ENCODE results near the gene CD300LD. TPM values are rescaled to one million over a fixed set of nuclear protein-coding genes. Genes with fewer than 3 reads are reported as not detected.

CD300LD gene
- polyA plus RNA-seq, 1 donor from 2014 or later = not detected

DNA sequence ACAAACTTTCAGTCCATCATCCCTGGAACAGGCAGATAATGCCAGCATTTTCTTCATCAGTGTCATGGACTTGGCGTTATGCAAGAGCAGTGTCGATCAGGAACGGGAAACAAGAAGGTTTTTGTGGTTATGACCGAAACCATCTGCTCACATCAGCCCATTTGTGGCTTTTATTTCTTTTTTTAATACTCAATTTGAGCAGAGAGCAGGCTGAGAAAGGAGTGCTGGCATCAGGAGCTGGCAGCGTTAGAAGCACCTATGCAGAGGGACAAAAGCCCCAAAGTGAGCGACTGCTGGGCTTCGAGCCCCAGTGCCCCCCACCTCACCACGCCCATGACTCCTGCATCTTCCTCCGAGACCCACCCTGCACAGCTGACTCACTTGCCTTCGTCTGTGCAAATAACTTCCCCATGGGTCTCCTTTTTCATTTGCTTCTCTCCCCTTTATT is 47.6 kb upstream of the CD300LD start:
- no peak for TF ChIP-seq SMC3 (conservative IDR thresholded peaks at IDR 0.05; ENCODE audit: poor library complexity)
- no peak for TF ChIP-seq EP300 (conservative IDR thresholded peaks at IDR 0.05; ENCODE audit: poor library complexity, severe bottlenecking)
- no peak for TF ChIP-seq MXI1 (conservative IDR thresholded peaks at IDR 0.05; ENCODE audit: poor library complexity, severe bottlenecking)
- TF ChIP-seq POLR2AphosphoS5 (IDR thresholded peaks at IDR 0.05) = no peak
- no peak for TF ChIP-seq EZH2 (IDR thresholded peaks at IDR 0.05; ENCODE audit: borderline replicate concordance, insufficient read depth, low read length, poor library complexity, severe bottlenecking)
- TF ChIP-seq, protein P1, sequence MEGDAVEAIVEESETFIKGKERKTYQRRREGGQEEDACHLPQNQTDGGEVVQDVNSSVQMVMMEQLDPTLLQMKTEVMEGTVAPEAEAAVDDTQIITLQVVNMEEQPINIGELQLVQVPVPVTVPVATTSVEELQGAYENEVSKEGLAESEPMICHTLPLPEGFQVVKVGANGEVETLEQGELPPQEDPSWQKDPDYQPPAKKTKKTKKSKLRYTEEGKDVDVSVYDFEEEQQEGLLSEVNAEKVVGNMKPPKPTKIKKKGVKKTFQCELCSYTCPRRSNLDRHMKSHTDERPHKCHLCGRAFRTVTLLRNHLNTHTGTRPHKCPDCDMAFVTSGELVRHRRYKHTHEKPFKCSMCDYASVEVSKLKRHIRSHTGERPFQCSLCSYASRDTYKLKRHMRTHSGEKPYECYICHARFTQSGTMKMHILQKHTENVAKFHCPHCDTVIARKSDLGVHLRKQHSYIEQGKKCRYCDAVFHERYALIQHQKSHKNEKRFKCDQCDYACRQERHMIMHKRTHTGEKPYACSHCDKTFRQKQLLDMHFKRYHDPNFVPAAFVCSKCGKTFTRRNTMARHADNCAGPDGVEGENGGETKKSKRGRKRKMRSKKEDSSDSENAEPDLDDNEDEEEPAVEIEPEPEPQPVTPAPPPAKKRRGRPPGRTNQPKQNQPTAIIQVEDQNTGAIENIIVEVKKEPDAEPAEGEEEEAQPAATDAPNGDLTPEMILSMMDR (IDR thresholded peaks at IDR 0.05; ENCODE audit: poor library complexity, severe bottlenecking) = no peak
- TF ChIP-seq, protein P2, sequence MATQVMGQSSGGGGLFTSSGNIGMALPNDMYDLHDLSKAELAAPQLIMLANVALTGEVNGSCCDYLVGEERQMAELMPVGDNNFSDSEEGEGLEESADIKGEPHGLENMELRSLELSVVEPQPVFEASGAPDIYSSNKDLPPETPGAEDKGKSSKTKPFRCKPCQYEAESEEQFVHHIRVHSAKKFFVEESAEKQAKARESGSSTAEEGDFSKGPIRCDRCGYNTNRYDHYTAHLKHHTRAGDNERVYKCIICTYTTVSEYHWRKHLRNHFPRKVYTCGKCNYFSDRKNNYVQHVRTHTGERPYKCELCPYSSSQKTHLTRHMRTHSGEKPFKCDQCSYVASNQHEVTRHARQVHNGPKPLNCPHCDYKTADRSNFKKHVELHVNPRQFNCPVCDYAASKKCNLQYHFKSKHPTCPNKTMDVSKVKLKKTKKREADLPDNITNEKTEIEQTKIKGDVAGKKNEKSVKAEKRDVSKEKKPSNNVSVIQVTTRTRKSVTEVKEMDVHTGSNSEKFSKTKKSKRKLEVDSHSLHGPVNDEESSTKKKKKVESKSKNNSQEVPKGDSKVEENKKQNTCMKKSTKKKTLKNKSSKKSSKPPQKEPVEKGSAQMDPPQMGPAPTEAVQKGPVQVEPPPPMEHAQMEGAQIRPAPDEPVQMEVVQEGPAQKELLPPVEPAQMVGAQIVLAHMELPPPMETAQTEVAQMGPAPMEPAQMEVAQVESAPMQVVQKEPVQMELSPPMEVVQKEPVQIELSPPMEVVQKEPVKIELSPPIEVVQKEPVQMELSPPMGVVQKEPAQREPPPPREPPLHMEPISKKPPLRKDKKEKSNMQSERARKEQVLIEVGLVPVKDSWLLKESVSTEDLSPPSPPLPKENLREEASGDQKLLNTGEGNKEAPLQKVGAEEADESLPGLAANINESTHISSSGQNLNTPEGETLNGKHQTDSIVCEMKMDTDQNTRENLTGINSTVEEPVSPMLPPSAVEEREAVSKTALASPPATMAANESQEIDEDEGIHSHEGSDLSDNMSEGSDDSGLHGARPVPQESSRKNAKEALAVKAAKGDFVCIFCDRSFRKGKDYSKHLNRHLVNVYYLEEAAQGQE (IDR thresholded peaks at IDR 0.05; ENCODE audit: borderline replicate concordance) = no peak
- no peak for TF ChIP-seq RAD21 (conservative IDR thresholded peaks at IDR 0.05)
- TF ChIP-seq TAF1 (IDR thresholded peaks at IDR 0.05; ENCODE audit: low read depth) = no peak
- no peaks in the 10 kb centered on the region for H3K79me2 ChIP-seq (replicated peaks; ENCODE audit: insufficient read depth, low read length)
- no peaks in the 10 kb centered on the region for H3K9me3 ChIP-seq (ENCODE audit: low read length)
- H3K9me2 ChIP-seq (ENCODE audit: insufficient read depth, low read length) = no peaks in the 10 kb centered on the region
- no peaks in the 10 kb centered on the region for H4K20me1 ChIP-seq (ENCODE audit: insufficient read depth)
- no peaks in the 10 kb centered on the region for H3K27me3 ChIP-seq (ENCODE audit: insufficient read depth, low read depth, low read length)
- no peak overlapping the region for H3K4me3 ChIP-seq (ENCODE audit: low read length)
- H3F3A ChIP-seq (ENCODE audit: insufficient read depth, low read length, poor library complexity, severe bottlenecking) = no peaks in the 10 kb centered on the region
- H2AFZ ChIP-seq (ENCODE audit: low read depth, low read length) = no peak overlapping the region
- no peaks in the 10 kb centered on the region for H3K36me3 ChIP-seq (ENCODE audit: insufficient read depth, low read length)
- H3K27ac ChIP-seq (ENCODE audit: low read length) = no peak overlapping the region
- no peak overlapping the region for H3K4me2 ChIP-seq (ENCODE audit: low read length)
- H3K9ac ChIP-seq (ENCODE audit: low read length) = no peak overlapping the region

DNA sequence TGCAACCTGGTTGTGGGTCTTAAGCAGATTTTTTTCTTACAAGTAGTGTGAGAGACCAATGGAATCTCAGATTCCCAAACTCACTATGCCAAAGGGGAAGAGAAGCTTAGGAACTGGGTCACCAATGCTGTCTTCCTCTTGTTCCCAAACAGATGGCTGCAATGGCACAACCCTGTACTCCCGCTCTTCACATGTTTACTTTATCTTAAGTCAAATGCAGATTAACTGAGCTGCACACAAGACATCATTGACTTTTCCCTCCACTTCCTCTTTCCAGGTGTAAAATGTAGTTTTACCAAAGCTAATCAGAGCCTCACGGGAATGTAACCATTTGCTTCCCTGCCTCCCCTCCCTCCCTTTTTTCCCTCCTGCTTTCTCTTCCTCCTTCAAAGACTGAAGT is 45.8 kb upstream of the CD300LD start:
- H3K27ac ChIP-seq (ENCODE audit: low read length) = no peak overlapping the region
- TF ChIP-seq TAF1 (IDR thresholded peaks at IDR 0.05; ENCODE audit: low read depth) (no peak), EP300 (conservative IDR thresholded peaks at IDR 0.05; ENCODE audit: poor library complexity, severe bottlenecking) (no peak), SMC3 (conservative IDR thresholded peaks at IDR 0.05; ENCODE audit: poor library complexity) (no peak), EZH2 (IDR thresholded peaks at IDR 0.05; ENCODE audit: borderline replicate concordance, insufficient read depth, low read length, poor library complexity, severe bottlenecking) (no peak), POLR2AphosphoS5 (IDR thresholded peaks at IDR 0.05) (no peak), RAD21 (conservative IDR thresholded peaks at IDR 0.05) (no peak), MXI1 (conservative IDR thresholded peaks at IDR 0.05; ENCODE audit: poor library complexity, severe bottlenecking) (no peak)
- TF ChIP-seq, protein P2 (IDR thresholded peaks at IDR 0.05; ENCODE audit: borderline replicate concordance) = no peak
- TF ChIP-seq, protein P1 (IDR thresholded peaks at IDR 0.05; ENCODE audit: poor library complexity, severe bottlenecking) = no peak

More for the DNA sequence above, 45.8 kb upstream of the CD300LD start:
- no peaks in the 10 kb centered on the region for H3K9me3 ChIP-seq (ENCODE audit: low read length)
- H2AFZ ChIP-seq (ENCODE audit: low read depth, low read length) = no peak overlapping the region
- no peaks in the 10 kb centered on the region for H3K36me3 ChIP-seq (ENCODE audit: insufficient read depth, low read length)
- no peaks in the 10 kb centered on the region for H4K20me1 ChIP-seq (ENCODE audit: insufficient read depth)
- H3K4me2 ChIP-seq (ENCODE audit: low read length) = no peak overlapping the region
- H3F3A ChIP-seq (ENCODE audit: insufficient read depth, low read length, poor library complexity, severe bottlenecking) = no peaks in the 10 kb centered on the region
- no peaks in the 10 kb centered on the region for H3K9me2 ChIP-seq (ENCODE audit: insufficient read depth, low read length)
- no peaks in the 10 kb centered on the region for H3K27me3 ChIP-seq (ENCODE audit: insufficient read depth, low read depth, low read length)
- H3K4me3 ChIP-seq (ENCODE audit: low read length) = no peak overlapping the region
- no peaks in the 10 kb centered on the region for H3K79me2 ChIP-seq (replicated peaks; ENCODE audit: insufficient read depth, low read length)
- H3K9ac ChIP-seq (ENCODE audit: low read length) = no peak overlapping the region
